Glutamatergic neuron (in vitro differentiated cells): ENCODE data around the gene CXorf65. TPM values are rescaled to one million over a fixed set of nuclear protein-coding genes. Genes with fewer than 3 reads are reported as not detected.

ENCODE experiments used
- DNase-seq: peaks from one replicate; pipeline ENCODE4 v3.0.0; 2022
- H3K27ac Mint-ChIP-seq: one replicate; pipeline ENCODE4 v1.8.0; 2020; ENCODE audit warnings: mild to moderate bottlenecking, mixed read lengths, inconsistent platforms; ENCODE audit not compliant: unreplicated experiment
- H3K27me3 Mint-ChIP-seq: one replicate; pipeline ENCODE4 v1.8.0; 2020; ENCODE audit warnings: mild to moderate bottlenecking, moderate library complexity, mixed read lengths, inconsistent platforms; ENCODE audit not compliant: unreplicated experiment
- H3K36me3 Mint-ChIP-seq: one replicate; pipeline ENCODE4 v1.8.0; 2020; ENCODE audit warnings: mild to moderate bottlenecking, mixed read lengths, inconsistent platforms; ENCODE audit not compliant: unreplicated experiment
- H3K4me1 Mint-ChIP-seq: one replicate; pipeline ENCODE4 v1.8.0; 2020; ENCODE audit warnings: mild to moderate bottlenecking, low read depth, mixed read lengths, inconsistent platforms; ENCODE audit not compliant: unreplicated experiment
- H3K4me3 Mint-ChIP-seq: one replicate; pipeline ENCODE4 v1.8.0; 2020; ENCODE audit warnings: mild to moderate bottlenecking, mixed read lengths, inconsistent platforms; ENCODE audit not compliant: unreplicated experiment
- H3K9me3 Mint-ChIP-seq: one replicate; pipeline ENCODE4 v1.8.0; 2020; ENCODE audit warnings: mild to moderate bottlenecking, moderate library complexity, mixed read lengths, inconsistent platforms; ENCODE audit not compliant: unreplicated experiment
- CTCF ChIP-seq: fragments of 200-600 bp; sonication (generic); IDR thresholded peaks from one replicate; pipeline ENCODE4 v1.5.0; 2021; ENCODE audit not compliant: partially characterized antibody, unreplicated experiment
- total RNA-seq: library from RNA; stranded (reverse); fragmentation: NEBNext Ultra II Directional; extraction: Animal tissue kit (Norgen Biotek cat#: 25700); gene quantifications from one replicate; pipeline ENCODE4 v1.2.1, GENCODE V29; 2021; ENCODE audit not compliant: unreplicated experiment

CXorf65 gene
- total RNA-seq, 1 donor from 2014 or later: not detected

GRCh38 chrX:71057848-71058530, 48.6 kb downstream of the CXorf65 start:
- no peak overlapping the region for H3K27ac Mint-ChIP-seq
- DNase-seq: no peak
- no peaks in the 10 kb centered on the region for H3K36me3 Mint-ChIP-seq
- no peak overlapping the region for H3K4me3 Mint-ChIP-seq
- peaks cover 4% of the 10 kb centered on the region for H3K4me1 Mint-ChIP-seq
- no peaks in the 10 kb centered on the region for H3K27me3 Mint-ChIP-seq
- no peak for TF ChIP-seq CTCF
- H3K9me3 Mint-ChIP-seq: peaks cover 2% of the 10 kb centered on the region

- H3K27ac Mint-ChIP-seq: no peak overlapping the region
- peaks cover 2% of the 10 kb centered on the region for H3K9me3 Mint-ChIP-seq
- H3K4me3 Mint-ChIP-seq: no peak overlapping the region
- no peak for TF ChIP-seq CTCF
- DNase-seq: no peak
- H3K27me3 Mint-ChIP-seq: no peaks in the 10 kb centered on the region
- H3K4me1 Mint-ChIP-seq: peaks cover 4% of the 10 kb centered on the region
- H3K36me3 Mint-ChIP-seq: no peaks in the 10 kb centered on the region
Observed at GRCh38 chrX:71056867-71057266, 49.7 kb downstream of the CXorf65 start.

Other genes starting within 250 kb of the CXorf65 start
- gene TEX11, start 198.0 kb downstream of the CXorf65 start, total RNA-seq: not detected
- gene SLC7A3, start 175.6 kb downstream of the CXorf65 start, total RNA-seq: 13.3 TPM
- 86.5 TPM for gene SNX12, start 38.4 kb downstream of the CXorf65 start, total RNA-seq
- gene FOXO4, start 10.9 kb downstream of the CXorf65 start, total RNA-seq: 20.2 TPM
- gene IL2RG, start 4.8 kb upstream of the CXorf65 start, total RNA-seq: not detected
- gene MED12, start 11.9 kb upstream of the CXorf65 start, total RNA-seq: 87.4 TPM
- 3.1 TPM for gene NLGN3, start 38.1 kb upstream of the CXorf65 start, total RNA-seq
- gene GJB1, start 116.5 kb upstream of the CXorf65 start, total RNA-seq: not detected
- 44.2 TPM for gene ZMYM3, start 147.4 kb upstream of the CXorf65 start, total RNA-seq
- 696 TPM for gene NONO, start 176.9 kb upstream of the CXorf65 start, total RNA-seq
- gene ITGB1BP2, start 195.0 kb upstream of the CXorf65 start, total RNA-seq: 7.8 TPM